ENCODE results near the gene TRIM49. TPM values are rescaled to one million over a fixed set of nuclear protein-coding genes. Genes with fewer than 3 reads are reported as not detected.
"Not testable (repeated sequence)": the region's sequence is repeated elsewhere in the genome, so short reads cannot be mapped to it uniquely, and the experiment has no call there.

TRIM49 gene
- total and polyA plus RNA-seq, 2 of the 13 experiments (the other 11 are each of a cell fraction or from before 2014, with no cell fraction given): not detected

DNA sequence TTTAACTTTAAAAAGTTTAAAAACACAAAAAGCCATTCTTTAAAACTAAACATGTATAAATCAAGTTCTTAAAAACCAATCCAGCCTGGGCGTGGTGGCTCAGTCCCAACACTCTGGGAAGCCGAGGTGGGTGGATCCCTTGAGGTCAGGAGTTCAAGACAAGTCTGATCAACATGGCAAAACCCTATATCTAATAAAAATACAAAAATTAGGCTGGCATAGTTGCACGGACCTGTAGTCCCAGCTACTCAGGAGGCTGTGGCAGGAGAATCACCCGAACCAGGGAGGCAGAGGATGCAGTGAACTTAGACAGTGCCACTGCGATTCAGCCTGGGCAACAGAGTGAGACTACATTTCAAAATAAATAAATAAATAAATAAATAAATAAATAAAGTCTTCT is 5.2 kb upstream of the TRIM49 start:
- H3K4me2 ChIP-seq (ENCODE audit: low read depth, low read length); intact Hi-C loops (cut with micrococcal nuclease; ENCODE audit: unreplicated experiment); in situ Hi-C loops (cut with HindIII; ENCODE audit: extremely low pct_ligation_motif_present, low pct_unique_long_range_greater_than_20kb); POLR2A ChIA-PET; H3K9ac ChIP-seq (ENCODE audit: insufficient read depth, low read depth, low read length); DNase-seq (ENCODE audit: low spot score); CTCF ChIA-PET (ENCODE audit: low intra/inter-chr PET ratio, low total read pairs); H3K79me2 ChIP-seq (ENCODE audit: insufficient read depth, low read length); H3K4me3 ChIP-seq (replicated peaks in 1 of 3; ENCODE audit: insufficient read depth in 1 of 3, low read depth in 2 of 3, low read length in 3 of 3); H3K27me3 ChIP-seq (ENCODE audit: control insufficient read depth in 1 of 2, insufficient read depth in 2 of 2, low read length in 2 of 2); ATAC-seq; H2AFZ ChIP-seq (ENCODE audit: low read length); H3K9me3 ChIP-seq (ENCODE audit: low read length); H3K4me1 ChIP-seq (ENCODE audit: insufficient read depth, low read length); FAIRE-seq; H3K36me3 ChIP-seq (replicated peaks in 1 of 2; ENCODE audit: control insufficient read depth in 1 of 2, insufficient read depth in 2 of 2, low read length in 2 of 2); BruUV-seq (replicated peaks); H3K27ac ChIP-seq (ENCODE audit: extremely low read length, insufficient read depth, low read length); H4K20me1 ChIP-seq (ENCODE audit: insufficient read depth, low read length): not testable (repeated sequence)
- 20% methylated on average over 5 of the region's 5 CpGs for WGBS (ENCODE audit: low lambda C conversion rate)

- H4K20me1 ChIP-seq (ENCODE audit: insufficient read depth, low read length); H3K4me2 ChIP-seq (ENCODE audit: low read depth, low read length); in situ Hi-C loops (cut with HindIII; ENCODE audit: extremely low pct_ligation_motif_present, low pct_unique_long_range_greater_than_20kb); CTCF ChIA-PET (ENCODE audit: low intra/inter-chr PET ratio, low total read pairs); intact Hi-C loops (cut with micrococcal nuclease; ENCODE audit: unreplicated experiment); BruUV-seq (replicated peaks); H3K4me3 ChIP-seq (replicated peaks in 1 of 3; ENCODE audit: insufficient read depth in 1 of 3, low read depth in 2 of 3, low read length in 3 of 3); FAIRE-seq; H3K27ac ChIP-seq (ENCODE audit: extremely low read length, insufficient read depth, low read length); H3K36me3 ChIP-seq (replicated peaks in 1 of 2; ENCODE audit: control insufficient read depth in 1 of 2, insufficient read depth in 2 of 2, low read length in 2 of 2); H3K4me1 ChIP-seq (ENCODE audit: insufficient read depth, low read length); H3K9me3 ChIP-seq (ENCODE audit: low read length); H2AFZ ChIP-seq (ENCODE audit: low read length); H3K27me3 ChIP-seq (ENCODE audit: control insufficient read depth in 1 of 2, insufficient read depth in 2 of 2, low read length in 2 of 2); H3K79me2 ChIP-seq (ENCODE audit: insufficient read depth, low read length); POLR2A ChIA-PET; H3K9ac ChIP-seq (ENCODE audit: insufficient read depth, low read depth, low read length); ATAC-seq; DNase-seq (ENCODE audit: low spot score): not testable (repeated sequence)
- WGBS (ENCODE audit: low lambda C conversion rate): 82% methylated on average over 19 of the region's 39 CpGs
- TF ChIP-seq, protein P1, sequence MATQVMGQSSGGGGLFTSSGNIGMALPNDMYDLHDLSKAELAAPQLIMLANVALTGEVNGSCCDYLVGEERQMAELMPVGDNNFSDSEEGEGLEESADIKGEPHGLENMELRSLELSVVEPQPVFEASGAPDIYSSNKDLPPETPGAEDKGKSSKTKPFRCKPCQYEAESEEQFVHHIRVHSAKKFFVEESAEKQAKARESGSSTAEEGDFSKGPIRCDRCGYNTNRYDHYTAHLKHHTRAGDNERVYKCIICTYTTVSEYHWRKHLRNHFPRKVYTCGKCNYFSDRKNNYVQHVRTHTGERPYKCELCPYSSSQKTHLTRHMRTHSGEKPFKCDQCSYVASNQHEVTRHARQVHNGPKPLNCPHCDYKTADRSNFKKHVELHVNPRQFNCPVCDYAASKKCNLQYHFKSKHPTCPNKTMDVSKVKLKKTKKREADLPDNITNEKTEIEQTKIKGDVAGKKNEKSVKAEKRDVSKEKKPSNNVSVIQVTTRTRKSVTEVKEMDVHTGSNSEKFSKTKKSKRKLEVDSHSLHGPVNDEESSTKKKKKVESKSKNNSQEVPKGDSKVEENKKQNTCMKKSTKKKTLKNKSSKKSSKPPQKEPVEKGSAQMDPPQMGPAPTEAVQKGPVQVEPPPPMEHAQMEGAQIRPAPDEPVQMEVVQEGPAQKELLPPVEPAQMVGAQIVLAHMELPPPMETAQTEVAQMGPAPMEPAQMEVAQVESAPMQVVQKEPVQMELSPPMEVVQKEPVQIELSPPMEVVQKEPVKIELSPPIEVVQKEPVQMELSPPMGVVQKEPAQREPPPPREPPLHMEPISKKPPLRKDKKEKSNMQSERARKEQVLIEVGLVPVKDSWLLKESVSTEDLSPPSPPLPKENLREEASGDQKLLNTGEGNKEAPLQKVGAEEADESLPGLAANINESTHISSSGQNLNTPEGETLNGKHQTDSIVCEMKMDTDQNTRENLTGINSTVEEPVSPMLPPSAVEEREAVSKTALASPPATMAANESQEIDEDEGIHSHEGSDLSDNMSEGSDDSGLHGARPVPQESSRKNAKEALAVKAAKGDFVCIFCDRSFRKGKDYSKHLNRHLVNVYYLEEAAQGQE (IDR thresholded peaks at IDR 0.05; ENCODE audit: borderline replicate concordance in 1 of 2, low read depth in 1 of 2, low read length in 2 of 2): peak in 1 of 2 experiments; percentile 47; a peak in 3 of 4 replicates
- 0 out of 2 replicates have a peak, but pooled peaks have one; percentile 68 for TF ChIP-seq MIER2 (CRISPR knock-in tag; IDR thresholded peaks at IDR 0.05)
Observed at GRCh38 chr11:89787506-89788063, 20.8 kb downstream of the TRIM49 start.

GRCh38 chr11:89785726-89786125 is 22.6 kb downstream of the TRIM49 start:
- not testable (repeated sequence) for FAIRE-seq

More at GRCh38 chr11:89785726-89786125, 22.6 kb downstream of the TRIM49 start:
- BruUV-seq (replicated peaks); H2AFZ ChIP-seq (ENCODE audit: low read length); POLR2A ChIA-PET; H3K9me3 ChIP-seq (ENCODE audit: low read length); DNase-seq (ENCODE audit: low spot score); H3K4me3 ChIP-seq (replicated peaks in 1 of 3; ENCODE audit: insufficient read depth in 1 of 3, low read depth in 2 of 3, low read length in 3 of 3); H3K4me1 ChIP-seq (ENCODE audit: insufficient read depth, low read length); H4K20me1 ChIP-seq (ENCODE audit: insufficient read depth, low read length); H3K36me3 ChIP-seq (replicated peaks in 1 of 2; ENCODE audit: control insufficient read depth in 1 of 2, insufficient read depth in 2 of 2, low read length in 2 of 2); ATAC-seq; H3K79me2 ChIP-seq (ENCODE audit: insufficient read depth, low read length); H3K4me2 ChIP-seq (ENCODE audit: low read depth, low read length); H3K27ac ChIP-seq (ENCODE audit: extremely low read length, insufficient read depth, low read length); in situ Hi-C loops (cut with HindIII; ENCODE audit: extremely low pct_ligation_motif_present, low pct_unique_long_range_greater_than_20kb); intact Hi-C loops (cut with micrococcal nuclease; ENCODE audit: unreplicated experiment); H3K9ac ChIP-seq (ENCODE audit: insufficient read depth, low read depth, low read length); H3K27me3 ChIP-seq (ENCODE audit: control insufficient read depth in 1 of 2, insufficient read depth in 2 of 2, low read length in 2 of 2); CTCF ChIA-PET (ENCODE audit: low intra/inter-chr PET ratio, low total read pairs): not testable (repeated sequence)
- 65% methylated on average over 11 of the region's 27 CpGs for WGBS (ENCODE audit: low lambda C conversion rate)

Data from HepG2 (cell line).